Ovary (tissue), 9 donors: ENCODE measurements around the gene TMEFF2. TPM values are rescaled to one million over a fixed set of nuclear protein-coding genes. Genes with fewer than 3 reads are reported as not detected.

Experiments
- DNase-seq, 5 donors: peaks; one replicate each; pipeline ENCODE4 v3.0.0-alpha.2; 2019 to 2020
- H3K27ac ChIP-seq, 2 donors: fragments of 200-600 bp; one replicate each; pipeline versions ENCODE4 v1.5.1 to v1.8.0; 2019 to 2022
- H3K27me3 ChIP-seq: fragments of 200-600 bp; one replicate; pipeline ENCODE4 v1.8.0; 2022
- H3K36me3 ChIP-seq: fragments of 200-600 bp; sonication (generic); one replicate; pipeline ENCODE4 v1.5.1; 2019
- H3K4me1 ChIP-seq: one replicate; pipeline ENCODE4 v1.8.1; 2013; ENCODE audit warnings: mild to moderate bottlenecking, moderate library complexity; ENCODE audit not compliant: insufficient read depth
- H3K4me3 ChIP-seq: fragments of 200-600 bp; sonication (generic); one replicate; pipeline ENCODE4 v1.5.1; 2017
- H3K9me3 ChIP-seq, 2 donors: fragments of 200-600 bp in 1 of 2; sonication (generic) in 1 of 2; one replicate each; pipeline versions ENCODE4 v1.5.1 to v1.8.1; 2013 to 2019; ENCODE audit warnings: mild to moderate bottlenecking in 1 of 2, moderate library complexity in 1 of 2
- CTCF ChIP-seq, 3 donors: fragments of 450-650 bp in 2 of 3; fragments of 200-600 bp in 1 of 3; IDR thresholded peaks; one replicate each; pipeline versions ENCODE4 v1.5.1 to v1.8.0; 2016 to 2022; ENCODE audit warnings: antibody characterized with exemption in 3 of 3, mild to moderate bottlenecking in 1 of 3
- EP300 ChIP-seq: sonication (generic); formaldehyde crosslinking; IDR thresholded peaks from one replicate; pipeline ENCODE4 v1.6.1; 2017; ENCODE audit warnings: antibody characterized with exemption
- POLR2A ChIP-seq: fragments of 450-650 bp; IDR thresholded peaks from one replicate; pipeline ENCODE4 v1.6.1; 2017; ENCODE audit warnings: antibody characterized with exemption, mild to moderate bottlenecking, moderate library complexity
- WGBS, 3 donors: extraction: QIAGEN DNeasy Blood & Tissue Kit in 1 of 3; methylation state at CpG; one replicate each; pipeline versions ENCODE4 v1.1.5 to v1.1.7; 2013 to 2017; 5-methylcytosine and 5-hydroxymethylcytosine counted together
- intact Hi-C, 4 donors: fragments of 100-400 bp; cut with DNase I; formaldehyde crosslinking; loops; one replicate each; pipeline versions ENCODE4 v1.11.0 to v1.15.1; 2022 to 2023
- polyA plus RNA-seq, 2 donors: library from polyadenylated mRNA; stranded (reverse); fragments of 200-250 nt in 1 of 2; fragments of 350-450 nt in 1 of 2; fragmentation: Illumina TruSeq in 1 of 2; extraction: RNeasy Lipid Tissue Mini Kit (QIAGEN cat#74804) in 1 of 2; gene quantifications; one replicate each; pipeline ENCODE4 v1.2.3, GENCODE V29; 2013 to 2014
- total RNA-seq, 7 donors: library from RNA; depleted of rRNA in 2 of 7; stranded (reverse); fragments of >200 nt in 2 of 7; fragmentation: NEBNext Ultra II Directional in 3 of 7; extraction: Animal tissue kit (Norgen Biotek cat#: 25700) in 3 of 7; gene quantifications; one replicate each; pipeline versions ENCODE4 v1.1.0 to v1.2.4, GENCODE V29; 2016 to 2023
- donor health status: DM: no; HTN: no; CAD: no; lungs with moderate emphysema.
- donor health status: DM: no; HTN: no; CAD: no.
- donor health status: Bipolar disorder and iron deficiency.
- donor health status: DM: yes; HTN: yes; CAD: no.
- donor health status: DM: no; HTN: no; CAD: no.
- donor health status: DM: yes; HTN: yes; CAD: no.

The TMEFF2 gene
- total and polyA plus RNA-seq, 9 donors: 0.05 to 0.34 (median 0.08) TPM; not detected in 5

GRCh38 chr2:191901031-191901430 lies 293.7 kb downstream of the TMEFF2 start:
- DNase-seq: no peak
- H3K36me3 ChIP-seq: no peaks in the 10 kb centered on the region
- TF ChIP-seq EP300 (no peak), POLR2A (no peak), CTCF (IDR thresholded peaks at IDR 0.05) (no peak)
- H3K27me3 ChIP-seq: no peaks in the 10 kb centered on the region
- no peak overlapping the region for H3K27ac ChIP-seq
- intact Hi-C loops: no loop called here
- no peak overlapping the region for H3K4me3 ChIP-seq
- no peaks in the 10 kb centered on the region for H3K9me3 ChIP-seq
- no peaks in the 10 kb centered on the region for H3K4me1 ChIP-seq
- 84 to 93% (median 91%) methylated on average over 1 of the region's 1 CpG for WGBS, 3 donors

GRCh38 chr2:191899410-191899809 lies 295.3 kb downstream of the TMEFF2 start:
- WGBS, 3 donors: 62 to 72% (median 70%) methylated on average over 2 of the region's 2 CpGs
- Histone ChIP-seq H3K9me3 (no peaks in the 10 kb centered on the region), H3K27me3 (no peaks in the 10 kb centered on the region), H3K27ac (no peak overlapping the region), H3K4me3 (no peak overlapping the region), H3K36me3 (no peaks in the 10 kb centered on the region), H3K4me1 (no peaks in the 10 kb centered on the region)
- no peak for TF ChIP-seq EP300
- no peak for TF ChIP-seq POLR2A
- no peak for TF ChIP-seq CTCF (IDR thresholded peaks at IDR 0.05)
- intact Hi-C loops: no loop called here
- no peak for DNase-seq
